Spleen (tissue), 7 donors: Measurements from ENCODE around the gene GMDS.

Experiments
- POLR2A ChIP-seq, 3 donors: fragments of 450-650 bp; IDR thresholded peaks; one replicate each; pipeline ENCODE4 v1.5.1; 2017; ENCODE audit warnings: antibody characterized with exemption in 3 of 3, mild to moderate bottlenecking in 1 of 3
- POLR2AphosphoS5 ChIP-seq, 3 donors: sonication (generic); formaldehyde crosslinking; IDR thresholded peaks; one replicate each; pipeline ENCODE4 v1.5.1; 2017; ENCODE audit warnings: antibody characterized with exemption in 3 of 3
- TF ChIP-seq, protein P1 (sequence below), 11 experiments: fragments of 200-600 bp in 7 of 11; fragments of 450-650 bp in 4 of 11; sonication (generic) in 4 of 11; IDR thresholded peaks in 8 of 11; conservative IDR thresholded peaks in 3 of 11; 1 replicate in 7 of 11; 2 replicates in 4 of 11; pipeline versions ENCODE4 v1.4.0 to v1.8.0; 2016 to 2021; ENCODE audit warnings: antibody characterized with exemption in 11 of 11, inconsistent platforms in 4 of 11, mild to moderate bottlenecking in 1 of 11
- donor health status: DM: no; HTN: no; CAD: no; lungs with moderate emphysema.
- donor health status: DM: no; HTN: no; CAD: no.
- donor health status: DM: no; HTN: no; CAD: no.

- TF ChIP-seq, protein P1, sequence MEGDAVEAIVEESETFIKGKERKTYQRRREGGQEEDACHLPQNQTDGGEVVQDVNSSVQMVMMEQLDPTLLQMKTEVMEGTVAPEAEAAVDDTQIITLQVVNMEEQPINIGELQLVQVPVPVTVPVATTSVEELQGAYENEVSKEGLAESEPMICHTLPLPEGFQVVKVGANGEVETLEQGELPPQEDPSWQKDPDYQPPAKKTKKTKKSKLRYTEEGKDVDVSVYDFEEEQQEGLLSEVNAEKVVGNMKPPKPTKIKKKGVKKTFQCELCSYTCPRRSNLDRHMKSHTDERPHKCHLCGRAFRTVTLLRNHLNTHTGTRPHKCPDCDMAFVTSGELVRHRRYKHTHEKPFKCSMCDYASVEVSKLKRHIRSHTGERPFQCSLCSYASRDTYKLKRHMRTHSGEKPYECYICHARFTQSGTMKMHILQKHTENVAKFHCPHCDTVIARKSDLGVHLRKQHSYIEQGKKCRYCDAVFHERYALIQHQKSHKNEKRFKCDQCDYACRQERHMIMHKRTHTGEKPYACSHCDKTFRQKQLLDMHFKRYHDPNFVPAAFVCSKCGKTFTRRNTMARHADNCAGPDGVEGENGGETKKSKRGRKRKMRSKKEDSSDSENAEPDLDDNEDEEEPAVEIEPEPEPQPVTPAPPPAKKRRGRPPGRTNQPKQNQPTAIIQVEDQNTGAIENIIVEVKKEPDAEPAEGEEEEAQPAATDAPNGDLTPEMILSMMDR (IDR thresholded peaks at IDR 0.05 in 8 of 11, conservative IDR thresholded peaks at IDR 0.05 in 3 of 11), result no peak
- no peak for TF ChIP-seq POLR2A (IDR thresholded peaks at IDR 0.05)
- no peak for TF ChIP-seq POLR2AphosphoS5 (IDR thresholded peaks at IDR 0.05)
Observed at GRCh38 chr6:1761477-1761877, 483.9 kb downstream of the GMDS start.
